Measurements from ENCODE around the gene PKN2. TPM values are rescaled to one million over a fixed set of nuclear protein-coding genes. Genes with fewer than 3 reads are reported as not detected.

Gene PKN2
- total RNA-seq, 2 experiments from 2014 or later = 15.5 to 15.7 TPM

- Mint-ChIP-seq H3K4me3 (peak overlapping the region; percentile 58), H3K27ac (peak overlapping the region; percentile 80), H3K36me3 (peaks cover 1% of the 10 kb centered on the region), H3K27me3 (no peaks in the 10 kb centered on the region), H3K4me1 (peaks cover 28% of the 10 kb centered on the region), H3K9me3 (no peaks in the 10 kb centered on the region)
- no peak for DNase-seq
Observed at GRCh38 chr1:88661188-88661587, 22.9 kb upstream of the PKN2 start.

GRCh38 chr1:88661951-88662699 lies 21.9 kb upstream of the PKN2 start:
- no peak for DNase-seq
- no peaks in the 10 kb centered on the region for H3K9me3 Mint-ChIP-seq
- no peaks in the 10 kb centered on the region for H3K27me3 Mint-ChIP-seq
- peaks cover 1% of the 10 kb centered on the region for H3K36me3 Mint-ChIP-seq
- H3K4me3 Mint-ChIP-seq = no peak overlapping the region
- peaks cover 28% of the 10 kb centered on the region for H3K4me1 Mint-ChIP-seq
- H3K27ac Mint-ChIP-seq = peak overlapping the region; percentile 80

- Mint-ChIP-seq H3K27ac (no peak overlapping the region), H3K4me3 (no peak overlapping the region), H3K4me1 (peaks cover 28% of the 10 kb centered on the region), H3K27me3 (no peaks in the 10 kb centered on the region), H3K9me3 (no peaks in the 10 kb centered on the region), H3K36me3 (peaks cover 1% of the 10 kb centered on the region)
- DNase-seq = no peak
Observed at GRCh38 chr1:88662723-88663122, 21.4 kb upstream of the PKN2 start.

GRCh38 chr1:88668405-88668804 lies 15.7 kb upstream of the PKN2 start:
- Mint-ChIP-seq H3K9me3 (no peaks in the 10 kb centered on the region), H3K4me3 (no peak overlapping the region), H3K36me3 (no peaks in the 10 kb centered on the region), H3K27ac (no peak overlapping the region), H3K27me3 (no peaks in the 10 kb centered on the region), H3K4me1 (no peaks in the 10 kb centered on the region)
- DNase-seq = no peak

- Mint-ChIP-seq H3K4me1 (no peaks in the 10 kb centered on the region), H3K9me3 (no peaks in the 10 kb centered on the region), H3K27ac (no peak overlapping the region), H3K36me3 (no peaks in the 10 kb centered on the region), H3K27me3 (no peaks in the 10 kb centered on the region), H3K4me3 (no peak overlapping the region)
- no peak for DNase-seq
Observed at GRCh38 chr1:88670462-88670861, 13.6 kb upstream of the PKN2 start.

- no peak overlapping the region for H3K4me3 Mint-ChIP-seq
- no peaks in the 10 kb centered on the region for H3K36me3 Mint-ChIP-seq
- no peaks in the 10 kb centered on the region for H3K27me3 Mint-ChIP-seq
- DNase-seq = no peak
- H3K9me3 Mint-ChIP-seq = no peaks in the 10 kb centered on the region
- H3K27ac Mint-ChIP-seq = no peak overlapping the region
- H3K4me1 Mint-ChIP-seq = no peaks in the 10 kb centered on the region
Observed at GRCh38 chr1:88673446-88673845, 10.6 kb upstream of the PKN2 start.

- Mint-ChIP-seq H3K4me3 (no peak overlapping the region), H3K4me1 (peaks cover 5% of the 10 kb centered on the region), H3K36me3 (no peaks in the 10 kb centered on the region), H3K27ac (no peak overlapping the region), H3K9me3 (no peaks in the 10 kb centered on the region), H3K27me3 (no peaks in the 10 kb centered on the region)
- no peak for DNase-seq
Observed at GRCh38 chr1:88678405-88678804, 5.7 kb upstream of the PKN2 start.

- H3K36me3 Mint-ChIP-seq = no peaks in the 10 kb centered on the region
- H3K27me3 Mint-ChIP-seq = no peaks in the 10 kb centered on the region
Observed at GRCh38 chr1:88680471-88680870, 3.6 kb upstream of the PKN2 start.

GRCh38 chr1:88680911-88681622 lies 3.0 kb upstream of the PKN2 start:
- H3K9me3 Mint-ChIP-seq = no peaks in the 10 kb centered on the region
- no peak for DNase-seq
- H3K4me1 Mint-ChIP-seq = peaks cover 6% of the 10 kb centered on the region
- no peak overlapping the region for H3K27ac Mint-ChIP-seq
- no peaks in the 10 kb centered on the region for H3K27me3 Mint-ChIP-seq
- H3K4me3 Mint-ChIP-seq = no peak overlapping the region
- no peaks in the 10 kb centered on the region for H3K36me3 Mint-ChIP-seq

More at GRCh38 chr1:88680471-88680870, 3.6 kb upstream of the PKN2 start:
- Mint-ChIP-seq H3K4me3 (no peak overlapping the region), H3K27ac (no peak overlapping the region), H3K4me1 (peaks cover 5% of the 10 kb centered on the region), H3K9me3 (no peaks in the 10 kb centered on the region)
- DNase-seq = no peak

GRCh38 chr1:88684482-88685258 lies 597 bp downstream of the PKN2 start:
- DNase-seq = peak; percentile 75
- Mint-ChIP-seq H3K27me3 (no peaks in the 10 kb centered on the region), H3K4me3 (peak overlapping the region; percentile 99), H3K36me3 (no peaks in the 10 kb centered on the region), H3K4me1 (peaks cover 25% of the 10 kb centered on the region), H3K9me3 (no peaks in the 10 kb centered on the region), H3K27ac (peak overlapping the region; percentile 97)

- no peak for DNase-seq
- no peaks in the 10 kb centered on the region for H3K27me3 Mint-ChIP-seq
- peaks cover 27% of the 10 kb centered on the region for H3K4me1 Mint-ChIP-seq
- peak overlapping the region; percentile 99 for H3K4me3 Mint-ChIP-seq
- H3K9me3 Mint-ChIP-seq = no peaks in the 10 kb centered on the region
- no peaks in the 10 kb centered on the region for H3K36me3 Mint-ChIP-seq
- peak overlapping the region; percentile 97 for H3K27ac Mint-ChIP-seq
Observed at GRCh38 chr1:88685259-88685620, 1.2 kb downstream of the PKN2 start.

- DNase-seq = no peak
- no peaks in the 10 kb centered on the region for H3K27me3 Mint-ChIP-seq
- H3K4me1 Mint-ChIP-seq = peaks cover 43% of the 10 kb centered on the region
- no peak overlapping the region for H3K4me3 Mint-ChIP-seq
- no peak overlapping the region for H3K27ac Mint-ChIP-seq
- H3K36me3 Mint-ChIP-seq = peaks cover 14% of the 10 kb centered on the region
- H3K9me3 Mint-ChIP-seq = no peaks in the 10 kb centered on the region
Observed at GRCh38 chr1:88691540-88691939, 7.5 kb downstream of the PKN2 start.

GRCh38 chr1:88695781-88696180 lies 11.7 kb downstream of the PKN2 start:
- Mint-ChIP-seq H3K4me3 (no peak overlapping the region), H3K27ac (no peak overlapping the region), H3K36me3 (peaks cover 26% of the 10 kb centered on the region), H3K27me3 (no peaks in the 10 kb centered on the region), H3K4me1 (peaks cover 33% of the 10 kb centered on the region), H3K9me3 (peaks cover 3% of the 10 kb centered on the region)
- DNase-seq = no peak

GRCh38 chr1:88697503-88697902 lies 13.4 kb downstream of the PKN2 start:
- peaks cover 3% of the 10 kb centered on the region for H3K9me3 Mint-ChIP-seq
- H3K4me1 Mint-ChIP-seq = peaks cover 32% of the 10 kb centered on the region
- H3K4me3 Mint-ChIP-seq = no peak overlapping the region
- H3K36me3 Mint-ChIP-seq = peaks cover 23% of the 10 kb centered on the region
- H3K27me3 Mint-ChIP-seq = no peaks in the 10 kb centered on the region
- no peak overlapping the region for H3K27ac Mint-ChIP-seq
- no peak for DNase-seq

- Mint-ChIP-seq H3K4me1 (peaks cover 32% of the 10 kb centered on the region), H3K4me3 (no peak overlapping the region), H3K27ac (no peak overlapping the region)
Observed at GRCh38 chr1:88698140-88698539, 14.1 kb downstream of the PKN2 start.

More at GRCh38 chr1:88698140-88698539, 14.1 kb downstream of the PKN2 start:
- H3K27me3 Mint-ChIP-seq = no peaks in the 10 kb centered on the region
- peaks cover 3% of the 10 kb centered on the region for H3K9me3 Mint-ChIP-seq
- DNase-seq = no peak
- H3K36me3 Mint-ChIP-seq = peaks cover 23% of the 10 kb centered on the region

Measured in activated naive CD8-positive, alpha-beta T cell treated with anti-CD3 and anti-CD28 coated beads for 36 hours (primary cell).